HEK293 (cell line): ENCODE measurements around the gene LGALS4.

Experiments
- BCL11A ChIP-seq: fragments of 450-650 bp; formaldehyde crosslinking; IDR thresholded peaks from 2 replicates; pipeline ENCODE4 v1.5.1; 2016; ENCODE audit warnings: low read depth, missing biosample characterization, missing genetic modification characterization
- FEZF1 ChIP-seq: fragments of 450-650 bp; formaldehyde crosslinking; IDR thresholded peaks from 2 replicates; pipeline ENCODE4 v1.5.1; 2016; ENCODE audit warnings: missing biosample characterization, missing genetic modification characterization
- GLI4 ChIP-seq: fragments of 450-650 bp; formaldehyde crosslinking; IDR thresholded peaks from 2 replicates; pipeline ENCODE4 v1.5.1; 2016; ENCODE audit warnings: missing biosample characterization, missing genetic modification characterization
- IKZF3 ChIP-seq: fragments of 450-650 bp; IDR thresholded peaks from 2 replicates; pipeline ENCODE4 v1.5.0; 2018; ENCODE audit warnings: missing biosample characterization, mild to moderate bottlenecking, missing genetic modification characterization, moderate library complexity
- KLF16 ChIP-seq: fragments of 450-650 bp; formaldehyde crosslinking; IDR thresholded peaks from 2 replicates; pipeline ENCODE4 v1.5.1; 2017; ENCODE audit warnings: missing biosample characterization, missing genetic modification characterization
- SCRT2 ChIP-seq: fragments of 450-650 bp; formaldehyde crosslinking; IDR thresholded peaks from 2 replicates; pipeline ENCODE4 v1.5.1; 2016; ENCODE audit warnings: missing biosample characterization, missing genetic modification characterization
- SETDB1 ChIP-seq: IDR thresholded peaks from one replicate; pipeline ENCODE4 v1.6.1; 2017; ENCODE audit warnings: mild to moderate bottlenecking, low read length, moderate library complexity, mixed read lengths; ENCODE audit not compliant: insufficient read length
- ZBTB8A ChIP-seq: fragments of 450-650 bp; formaldehyde crosslinking; IDR thresholded peaks from 2 replicates; pipeline ENCODE4 v1.5.1; 2016; ENCODE audit warnings: missing biosample characterization, missing genetic modification characterization
- ZEB2 ChIP-seq: fragments of 450-650 bp; formaldehyde crosslinking; IDR thresholded peaks from 2 replicates; pipeline ENCODE4 v1.5.1; 2016; ENCODE audit warnings: missing biosample characterization, missing genetic modification characterization
- ZNF138 ChIP-seq: fragments of 450-650 bp; formaldehyde crosslinking; IDR thresholded peaks from 2 replicates; pipeline ENCODE4 v1.5.1; 2016; ENCODE audit warnings: missing biosample characterization, missing genetic modification characterization, borderline replicate concordance
- ZNF157 ChIP-seq: fragments of 450-650 bp; formaldehyde crosslinking; IDR thresholded peaks from 2 replicates; pipeline ENCODE4 v1.5.1; 2016; ENCODE audit warnings: missing biosample characterization, missing genetic modification characterization
- ZNF2 ChIP-seq: fragments of 450-650 bp; formaldehyde crosslinking; IDR thresholded peaks from 2 replicates; pipeline ENCODE4 v1.5.1; 2016; ENCODE audit warnings: missing biosample characterization, missing genetic modification characterization
- ZNF202 ChIP-seq: fragments of 450-650 bp; formaldehyde crosslinking; IDR thresholded peaks from 2 replicates; pipeline ENCODE4 v1.5.1; 2016; ENCODE audit warnings: missing biosample characterization, missing genetic modification characterization, borderline replicate concordance
- ZNF211 ChIP-seq: fragments of 450-650 bp; formaldehyde crosslinking; IDR thresholded peaks from 2 replicates; pipeline ENCODE4 v1.5.1; 2016; ENCODE audit warnings: low read depth, missing biosample characterization, missing genetic modification characterization
- ZNF221 ChIP-seq: fragments of 450-650 bp; formaldehyde crosslinking; IDR thresholded peaks from 2 replicates; pipeline ENCODE4 v1.5.1; 2017; ENCODE audit warnings: missing biosample characterization, missing genetic modification characterization, borderline replicate concordance
- ZNF423 ChIP-seq: fragments of 450-650 bp; formaldehyde crosslinking; IDR thresholded peaks from 2 replicates; pipeline ENCODE4 v1.5.1; 2016; ENCODE audit warnings: missing biosample characterization, missing genetic modification characterization
- ZNF473 ChIP-seq: fragments of 450-650 bp; formaldehyde crosslinking; IDR thresholded peaks from 2 replicates; pipeline ENCODE4 v1.5.1; 2017; ENCODE audit warnings: missing biosample characterization, missing genetic modification characterization
- ZNF510 ChIP-seq: fragments of 450-650 bp; formaldehyde crosslinking; IDR thresholded peaks from 2 replicates; pipeline ENCODE4 v1.5.1; 2018; ENCODE audit warnings: mild to moderate bottlenecking, missing genetic modification characterization, missing biosample characterization; ENCODE audit not compliant: insufficient replicate concordance
- ZNF544 ChIP-seq: fragments of 450-650 bp; formaldehyde crosslinking; IDR thresholded peaks from 2 replicates; pipeline ENCODE4 v1.5.0; 2017; ENCODE audit warnings: missing biosample characterization, missing genetic modification characterization
- ZNF558 ChIP-seq: fragments of 450-650 bp; formaldehyde crosslinking; IDR thresholded peaks from 2 replicates; pipeline ENCODE4 v1.5.1; 2016; ENCODE audit warnings: missing biosample characterization, missing genetic modification characterization
- ZNF561 ChIP-seq: fragments of 450-650 bp; IDR thresholded peaks from 2 replicates; pipeline ENCODE4 v1.5.1; 2018; ENCODE audit warnings: missing biosample characterization, missing genetic modification characterization, borderline replicate concordance
- ZNF571 ChIP-seq: fragments of 450-650 bp; formaldehyde crosslinking; IDR thresholded peaks from 2 replicates; pipeline ENCODE4 v1.5.0; 2017; ENCODE audit warnings: missing biosample characterization, missing genetic modification characterization
- ZNF600 ChIP-seq: fragments of 450-650 bp; formaldehyde crosslinking; IDR thresholded peaks from 2 replicates; pipeline ENCODE4 v1.5.1; 2016; ENCODE audit warnings: missing biosample characterization, missing genetic modification characterization
- ZNF747 ChIP-seq: fragments of 450-650 bp; formaldehyde crosslinking; IDR thresholded peaks from 2 replicates; pipeline ENCODE4 v1.5.1; 2016; ENCODE audit warnings: missing biosample characterization, missing genetic modification characterization
- ZNF776 ChIP-seq: fragments of 450-650 bp; formaldehyde crosslinking; IDR thresholded peaks from 2 replicates; pipeline ENCODE4 v1.5.0; 2017; ENCODE audit warnings: missing biosample characterization, missing genetic modification characterization, borderline replicate concordance
- ZNF830 ChIP-seq: fragments of 450-650 bp; IDR thresholded peaks from 2 replicates; pipeline ENCODE4 v1.5.0; 2018; ENCODE audit warnings: missing biosample characterization, missing genetic modification characterization, low read depth, mild to moderate bottlenecking, moderate library complexity
- ZSCAN30 ChIP-seq: fragments of 450-650 bp; IDR thresholded peaks from 2 replicates; pipeline ENCODE4 v1.5.1; 2018; ENCODE audit warnings: missing biosample characterization, mild to moderate bottlenecking, missing genetic modification characterization, moderate library complexity
- ZXDB ChIP-seq: fragments of 450-650 bp; formaldehyde crosslinking; IDR thresholded peaks from 2 replicates; pipeline ENCODE4 v1.5.1; 2016; ENCODE audit warnings: missing biosample characterization, missing genetic modification characterization
- TF ChIP-seq, protein P1 (sequence below): fragments of 450-650 bp; formaldehyde crosslinking; IDR thresholded peaks from 2 replicates; pipeline ENCODE4 v1.5.1; 2017; ENCODE audit warnings: missing biosample characterization, missing genetic modification characterization
- TF ChIP-seq, protein P2 (sequence below): fragments of 450-650 bp; formaldehyde crosslinking; IDR thresholded peaks from 2 replicates; pipeline ENCODE4 v1.5.1; 2017; ENCODE audit warnings: missing biosample characterization, missing genetic modification characterization
- TF ChIP-seq, protein P3 (sequence below): fragments of 450-650 bp; formaldehyde crosslinking; IDR thresholded peaks from 2 replicates; pipeline ENCODE4 v1.5.1; 2017; ENCODE audit warnings: missing biosample characterization, missing genetic modification characterization
- TF ChIP-seq, protein P4 (sequence below): fragments of 450-650 bp; formaldehyde crosslinking; IDR thresholded peaks from 2 replicates; pipeline ENCODE4 v1.5.1; 2016; ENCODE audit warnings: missing biosample characterization, missing genetic modification characterization
- TF ChIP-seq, protein P5 (sequence below): fragments of 450-650 bp; formaldehyde crosslinking; optimal IDR thresholded peaks from 2 replicates; pipeline ENCODE3; 2016; ENCODE audit warnings: missing biosample characterization, mild to moderate bottlenecking, missing genetic modification characterization

The LGALS4 gene

DNA sequence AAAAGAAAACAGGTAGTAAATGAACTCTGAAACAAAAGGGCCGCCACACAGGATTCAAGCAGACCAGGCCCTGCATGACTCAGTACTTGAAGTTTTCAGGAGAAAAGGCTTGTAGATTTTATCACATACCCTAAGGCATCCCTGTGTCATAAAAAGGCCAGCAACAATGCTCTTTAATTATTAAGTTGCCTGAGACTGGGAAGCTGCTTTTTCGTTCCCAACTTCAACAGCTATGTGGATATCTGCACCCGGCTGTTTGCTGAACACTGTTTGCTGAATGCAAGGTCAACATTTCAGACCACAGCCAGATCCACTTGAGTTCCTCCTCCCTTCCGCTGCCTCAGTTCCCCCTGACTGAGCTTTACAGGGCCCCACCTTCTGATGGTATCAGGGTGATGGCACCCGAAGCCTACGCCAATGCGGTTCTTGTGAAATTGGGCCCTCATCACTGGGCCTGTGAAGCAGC is 24.9 kb upstream of the LGALS4 start (continued):
- no peak for TF ChIP-seq ZNF561 (tag by site-specific recombination)
- no peak for TF ChIP-seq ZNF423 (tag by site-specific recombination)
- no peak for TF ChIP-seq ZBTB8A (tag by site-specific recombination)
- TF ChIP-seq GLI4, result no peak
- TF ChIP-seq FEZF1, result peak; percentile 87
- TF ChIP-seq ZNF2 (tag by site-specific recombination), result no peak
- TF ChIP-seq ZNF157 (tag by site-specific recombination), result no peak
- no peak for TF ChIP-seq KLF16
- no peak for TF ChIP-seq ZNF776 (tag by site-specific recombination)
- TF ChIP-seq ZNF558 (tag by site-specific recombination), result no peak
- TF ChIP-seq ZXDB (tag by site-specific recombination), result peak; percentile 17; the same call in 1 of the 2 replicates
- TF ChIP-seq ZNF138, result no peak
- TF ChIP-seq, protein P1, sequence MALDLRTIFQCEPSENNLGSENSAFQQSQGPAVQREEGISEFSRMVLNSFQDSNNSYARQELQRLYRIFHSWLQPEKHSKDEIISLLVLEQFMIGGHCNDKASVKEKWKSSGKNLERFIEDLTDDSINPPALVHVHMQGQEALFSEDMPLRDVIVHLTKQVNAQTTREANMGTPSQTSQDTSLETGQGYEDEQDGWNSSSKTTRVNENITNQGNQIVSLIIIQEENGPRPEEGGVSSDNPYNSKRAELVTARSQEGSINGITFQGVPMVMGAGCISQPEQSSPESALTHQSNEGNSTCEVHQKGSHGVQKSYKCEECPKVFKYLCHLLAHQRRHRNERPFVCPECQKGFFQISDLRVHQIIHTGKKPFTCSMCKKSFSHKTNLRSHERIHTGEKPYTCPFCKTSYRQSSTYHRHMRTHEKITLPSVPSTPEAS, result no peak
- TF ChIP-seq BCL11A, result peak; percentile 73; the same call in 1 of the 2 replicates
- no peak for TF ChIP-seq ZNF544 (tag by site-specific recombination)
- no peak for TF ChIP-seq ZNF600 (tag by site-specific recombination)
- TF ChIP-seq ZNF571, result no peak
- no peak for TF ChIP-seq SETDB1
- TF ChIP-seq ZNF510 (tag by site-specific recombination), result no peak
- TF ChIP-seq ZEB2 (tag by site-specific recombination), result peak; percentile 12; the same call in 1 of the 2 replicates
- no peak for TF ChIP-seq ZNF830 (tag by site-specific recombination)
- TF ChIP-seq, protein P2, sequence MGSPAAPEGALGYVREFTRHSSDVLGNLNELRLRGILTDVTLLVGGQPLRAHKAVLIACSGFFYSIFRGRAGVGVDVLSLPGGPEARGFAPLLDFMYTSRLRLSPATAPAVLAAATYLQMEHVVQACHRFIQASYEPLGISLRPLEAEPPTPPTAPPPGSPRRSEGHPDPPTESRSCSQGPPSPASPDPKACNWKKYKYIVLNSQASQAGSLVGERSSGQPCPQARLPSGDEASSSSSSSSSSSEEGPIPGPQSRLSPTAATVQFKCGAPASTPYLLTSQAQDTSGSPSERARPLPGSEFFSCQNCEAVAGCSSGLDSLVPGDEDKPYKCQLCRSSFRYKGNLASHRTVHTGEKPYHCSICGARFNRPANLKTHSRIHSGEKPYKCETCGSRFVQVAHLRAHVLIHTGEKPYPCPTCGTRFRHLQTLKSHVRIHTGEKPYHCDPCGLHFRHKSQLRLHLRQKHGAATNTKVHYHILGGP (tag by site-specific recombination), result no peak
- TF ChIP-seq ZNF221 (tag by site-specific recombination), result no peak
- TF ChIP-seq, protein P3, sequence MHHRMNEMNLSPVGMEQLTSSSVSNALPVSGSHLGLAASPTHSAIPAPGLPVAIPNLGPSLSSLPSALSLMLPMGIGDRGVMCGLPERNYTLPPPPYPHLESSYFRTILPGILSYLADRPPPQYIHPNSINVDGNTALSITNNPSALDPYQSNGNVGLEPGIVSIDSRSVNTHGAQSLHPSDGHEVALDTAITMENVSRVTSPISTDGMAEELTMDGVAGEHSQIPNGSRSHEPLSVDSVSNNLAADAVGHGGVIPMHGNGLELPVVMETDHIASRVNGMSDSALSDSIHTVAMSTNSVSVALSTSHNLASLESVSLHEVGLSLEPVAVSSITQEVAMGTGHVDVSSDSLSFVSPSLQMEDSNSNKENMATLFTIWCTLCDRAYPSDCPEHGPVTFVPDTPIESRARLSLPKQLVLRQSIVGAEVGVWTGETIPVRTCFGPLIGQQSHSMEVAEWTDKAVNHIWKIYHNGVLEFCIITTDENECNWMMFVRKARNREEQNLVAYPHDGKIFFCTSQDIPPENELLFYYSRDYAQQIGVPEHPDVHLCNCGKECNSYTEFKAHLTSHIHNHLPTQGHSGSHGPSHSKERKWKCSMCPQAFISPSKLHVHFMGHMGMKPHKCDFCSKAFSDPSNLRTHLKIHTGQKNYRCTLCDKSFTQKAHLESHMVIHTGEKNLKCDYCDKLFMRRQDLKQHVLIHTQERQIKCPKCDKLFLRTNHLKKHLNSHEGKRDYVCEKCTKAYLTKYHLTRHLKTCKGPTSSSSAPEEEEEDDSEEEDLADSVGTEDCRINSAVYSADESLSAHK (tag by site-specific recombination), result no peak
- peak; percentile 71 for TF ChIP-seq IKZF3 (tag by site-specific recombination)
- TF ChIP-seq, protein P4, sequence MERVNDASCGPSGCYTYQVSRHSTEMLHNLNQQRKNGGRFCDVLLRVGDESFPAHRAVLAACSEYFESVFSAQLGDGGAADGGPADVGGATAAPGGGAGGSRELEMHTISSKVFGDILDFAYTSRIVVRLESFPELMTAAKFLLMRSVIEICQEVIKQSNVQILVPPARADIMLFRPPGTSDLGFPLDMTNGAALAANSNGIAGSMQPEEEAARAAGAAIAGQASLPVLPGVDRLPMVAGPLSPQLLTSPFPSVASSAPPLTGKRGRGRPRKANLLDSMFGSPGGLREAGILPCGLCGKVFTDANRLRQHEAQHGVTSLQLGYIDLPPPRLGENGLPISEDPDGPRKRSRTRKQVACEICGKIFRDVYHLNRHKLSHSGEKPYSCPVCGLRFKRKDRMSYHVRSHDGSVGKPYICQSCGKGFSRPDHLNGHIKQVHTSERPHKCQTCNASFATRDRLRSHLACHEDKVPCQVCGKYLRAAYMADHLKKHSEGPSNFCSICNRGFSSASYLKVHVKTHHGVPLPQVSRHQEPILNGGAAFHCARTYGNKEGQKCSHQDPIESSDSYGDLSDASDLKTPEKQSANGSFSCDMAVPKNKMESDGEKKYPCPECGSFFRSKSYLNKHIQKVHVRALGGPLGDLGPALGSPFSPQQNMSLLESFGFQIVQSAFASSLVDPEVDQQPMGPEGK, result no peak
- TF ChIP-seq ZNF747, result no peak
- no peak for TF ChIP-seq ZNF211 (tag by site-specific recombination)
- no peak for TF ChIP-seq ZNF202
- TF ChIP-seq, protein P5, sequence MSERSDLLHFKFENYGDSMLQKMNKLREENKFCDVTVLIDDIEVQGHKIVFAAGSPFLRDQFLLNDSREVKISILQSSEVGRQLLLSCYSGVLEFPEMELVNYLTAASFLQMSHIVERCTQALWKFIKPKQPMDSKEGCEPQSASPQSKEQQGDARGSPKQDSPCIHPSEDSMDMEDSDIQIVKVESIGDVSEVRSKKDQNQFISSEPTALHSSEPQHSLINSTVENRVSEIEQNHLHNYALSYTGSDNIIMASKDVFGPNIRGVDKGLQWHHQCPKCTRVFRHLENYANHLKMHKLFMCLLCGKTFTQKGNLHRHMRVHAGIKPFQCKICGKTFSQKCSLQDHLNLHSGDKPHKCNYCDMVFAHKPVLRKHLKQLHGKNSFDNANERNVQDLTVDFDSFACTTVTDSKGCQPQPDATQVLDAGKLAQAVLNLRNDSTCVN (tag by site-specific recombination), result no peak
- 0 out of 2 replicates have a peak, but pooled peaks have one; percentile 7 for TF ChIP-seq ZSCAN30 (tag by site-specific recombination)
- TF ChIP-seq SCRT2, result no peak
- TF ChIP-seq ZNF473 (tag by site-specific recombination), result no peak
